Activated CD8-positive, alpha-beta memory T cell treated with anti-CD3 and anti-CD28 coated beads, Interleukin-2, amount 50 U/mL, for 48 hours (primary cell): ENCODE data around the gene PTPRH.
A peak's percentile ranks its signal among the peaks of the same experiment; 100 is the strongest.
"Not testable (repeated sequence)": the region's sequence is repeated elsewhere in the genome, so short reads cannot be mapped to it uniquely, and the experiment has no call there.

ENCODE experiments used
- DNase-seq: peaks from one replicate; pipeline ENCODE4 v3.0.0-alpha.2; 2020

Gene PTPRH

DNA sequence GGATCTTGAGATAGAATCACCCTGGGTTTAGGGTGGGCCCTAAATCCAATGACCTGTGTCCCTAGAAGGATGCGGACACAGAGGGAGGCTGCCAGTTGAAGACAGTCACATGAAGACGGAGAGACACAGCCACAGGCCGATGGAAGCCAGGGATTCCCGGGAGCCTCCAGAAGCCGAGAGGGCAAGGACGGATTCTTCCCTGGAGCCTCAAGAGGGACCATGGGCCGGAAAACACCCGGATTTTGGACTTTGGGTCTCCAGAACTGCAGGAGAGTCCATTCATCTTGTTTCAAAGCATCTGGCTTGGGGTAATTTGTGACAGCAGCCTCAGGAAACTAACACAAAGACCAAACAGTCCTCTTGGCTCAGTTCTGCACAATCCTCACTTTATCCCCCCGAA is 17.0 kb upstream of the PTPRH start:
- no peak for DNase-seq

DNA sequence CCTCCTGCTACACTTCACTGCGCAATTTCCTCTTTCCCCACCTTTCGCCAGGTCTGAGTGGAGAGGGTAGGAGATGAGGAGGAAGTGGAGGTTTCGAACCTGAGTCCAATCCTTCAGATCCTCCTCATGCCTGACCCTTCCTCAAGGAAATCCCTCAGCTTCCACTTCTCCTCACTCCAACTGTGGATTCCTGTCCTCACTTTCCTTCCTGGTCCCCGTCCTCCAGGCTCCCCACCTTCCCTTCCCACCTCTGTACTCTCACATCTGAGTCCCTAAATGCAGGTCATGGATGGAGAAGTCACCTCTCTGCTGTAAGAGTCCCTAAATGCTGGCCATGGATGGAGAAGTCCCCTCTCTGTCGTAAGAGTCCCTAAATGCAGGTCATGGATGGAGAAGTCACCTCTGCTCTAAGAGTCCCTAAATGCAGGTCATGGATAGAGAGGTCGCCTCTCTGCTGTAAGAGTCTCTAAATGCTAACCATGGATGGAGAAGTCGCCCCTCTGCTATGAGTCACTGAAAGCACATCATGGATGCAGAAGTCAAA is 16.2 kb upstream of the PTPRH start:
- no peak for DNase-seq

DNA sequence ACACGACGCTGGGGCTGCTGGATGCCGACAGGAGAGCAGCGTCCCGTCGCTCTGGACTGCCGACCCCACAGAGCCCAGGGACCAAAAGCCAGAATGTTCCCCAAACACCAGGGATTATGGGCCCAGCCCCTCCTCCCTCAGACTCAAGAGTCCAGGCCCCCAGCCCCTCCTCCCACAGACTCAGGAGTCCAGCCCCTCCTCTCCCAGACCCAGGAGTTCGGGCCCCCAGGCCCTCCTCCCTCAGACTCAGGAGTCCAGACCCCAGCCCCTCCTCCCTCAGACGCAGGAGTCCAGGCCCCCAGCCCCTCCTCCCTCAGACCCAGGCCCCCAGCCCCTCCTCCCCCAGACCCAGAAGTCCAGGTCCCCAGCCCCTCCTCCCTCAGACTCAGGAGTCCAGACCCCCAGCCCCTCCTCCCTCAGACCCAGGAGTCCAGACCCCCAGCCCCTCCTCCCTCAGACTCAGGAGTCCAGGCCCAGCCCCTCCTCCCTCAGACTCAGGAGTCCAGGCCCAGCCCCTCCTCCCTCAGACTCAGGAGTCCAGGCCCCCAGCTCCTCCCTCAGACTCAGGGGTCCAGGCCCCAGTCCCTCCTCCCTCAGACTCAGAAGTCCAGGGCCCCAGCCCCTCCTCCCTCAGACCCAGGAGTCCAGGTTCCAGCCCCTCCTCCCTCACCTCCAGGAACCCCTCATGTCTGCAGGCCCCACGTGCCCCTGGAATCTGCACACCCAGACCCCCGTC is 15.5 kb upstream of the PTPRH start:
- not testable (repeated sequence) for DNase-seq

DNA sequence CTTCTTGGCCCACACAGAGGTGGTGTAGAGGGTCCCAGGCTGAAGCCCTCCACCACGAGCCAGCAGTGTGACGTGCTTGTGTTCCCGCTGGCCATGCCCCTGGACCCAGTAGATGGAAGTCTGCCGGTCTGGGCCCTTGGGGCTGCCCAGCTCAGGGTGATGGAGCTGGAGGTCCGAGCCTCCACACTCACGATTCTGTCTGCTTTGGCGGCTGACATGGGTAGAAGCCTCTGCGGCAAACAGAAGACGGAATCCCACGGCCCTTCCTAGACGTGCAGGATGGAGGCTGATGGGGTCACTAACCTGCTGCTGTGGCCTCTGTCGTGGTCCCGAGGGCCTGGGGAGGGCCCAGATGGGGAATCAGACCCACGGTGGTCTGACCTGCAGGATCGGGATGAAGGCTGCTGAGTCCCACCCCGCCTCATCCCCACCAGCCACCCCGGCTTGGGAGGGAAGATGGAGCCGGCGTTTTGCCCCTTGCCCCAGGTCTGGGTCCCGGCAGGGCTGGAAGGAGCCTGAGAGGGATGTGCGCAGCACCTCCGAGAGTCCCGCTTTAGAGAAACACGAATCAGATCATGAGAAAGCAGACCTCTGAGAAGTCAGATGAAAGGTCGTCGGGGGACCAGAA is 14.9 kb upstream of the PTPRH start:
- no peak for DNase-seq

DNA sequence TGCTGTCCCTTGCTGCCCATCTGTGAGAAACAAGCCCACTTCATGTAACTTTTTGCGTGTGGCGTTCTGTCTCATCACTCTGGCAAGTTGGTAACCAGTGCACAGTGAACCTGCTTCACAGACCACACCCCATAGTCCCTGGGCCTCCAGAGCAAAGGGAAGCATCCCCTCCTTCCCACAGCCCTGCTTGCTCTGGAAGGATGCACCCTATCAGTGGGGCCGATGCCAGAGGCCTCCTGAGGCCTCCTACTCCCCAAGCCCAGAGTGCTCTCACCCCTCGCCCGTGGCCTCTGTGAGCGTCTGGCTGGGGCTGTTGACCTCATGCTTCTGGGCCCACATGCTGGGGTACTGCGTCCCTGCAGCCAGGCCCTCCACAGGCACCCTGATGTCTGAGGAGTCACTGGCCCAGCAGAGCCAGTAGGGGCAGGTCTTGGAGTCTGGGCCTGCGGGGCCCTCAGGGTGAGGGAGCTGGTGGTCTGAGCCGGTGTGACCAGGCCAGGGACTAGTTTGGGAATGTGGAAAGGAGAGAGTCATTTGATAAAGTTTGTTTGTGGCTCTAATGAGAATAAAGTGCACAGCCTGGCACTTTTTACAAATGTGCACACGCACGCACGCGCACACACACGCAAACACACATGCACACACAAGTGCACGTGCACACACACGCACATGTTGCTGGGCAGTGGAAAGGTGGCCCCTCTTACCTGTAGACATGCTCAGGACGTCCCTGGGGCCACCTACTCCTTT is 14.2 kb upstream of the PTPRH start:
- no peak for DNase-seq

DNA sequence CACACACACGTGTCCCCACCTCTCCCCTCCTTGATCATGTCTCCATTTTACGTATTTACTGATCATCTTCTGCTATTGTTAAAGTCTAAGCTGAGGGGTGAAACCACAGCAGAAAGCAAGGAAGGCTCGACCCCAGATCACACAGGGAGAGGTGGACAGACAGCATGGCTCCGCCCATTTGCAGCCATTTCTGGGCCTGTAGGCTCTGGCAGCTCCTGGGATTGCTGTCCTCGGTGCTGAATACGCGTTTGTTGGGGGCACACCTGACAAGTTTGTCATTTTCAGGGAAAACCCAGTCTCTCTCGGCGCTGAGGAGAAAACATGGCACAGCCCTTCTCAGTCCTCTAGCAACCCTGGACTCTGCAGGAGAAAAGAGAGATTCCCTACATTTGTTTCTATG is 11.2 kb upstream of the PTPRH start:
- DNase-seq = no peak

GRCh38 chr19:55216461-55217198 is 7.3 kb upstream of the PTPRH start:
- DNase-seq = peak; percentile 84

DNA sequence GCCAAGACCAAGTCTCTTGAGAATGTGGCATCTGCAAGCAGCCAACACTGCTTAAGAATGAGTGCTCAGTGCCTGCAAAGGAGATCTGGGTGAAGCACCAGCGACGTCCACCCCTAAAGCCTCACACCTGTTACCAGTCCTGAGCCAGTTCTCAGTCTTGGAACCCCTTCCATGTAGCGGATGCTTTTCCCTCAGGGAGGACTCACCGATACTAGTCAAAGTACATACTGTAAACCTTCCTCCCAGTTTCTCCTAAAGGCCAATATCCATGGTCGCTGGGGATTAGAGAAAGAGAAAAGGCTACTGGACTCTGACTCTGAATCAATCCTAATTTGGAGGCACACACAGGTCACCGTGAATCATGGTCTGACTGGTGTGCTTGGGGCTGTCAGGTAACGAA is 4.2 kb upstream of the PTPRH start:
- DNase-seq = no peak

- DNase-seq = peak; percentile 65
These were observed 3.1 kb upstream of the PTPRH start for GRCh38 chr19:55212447-55212846.

DNA sequence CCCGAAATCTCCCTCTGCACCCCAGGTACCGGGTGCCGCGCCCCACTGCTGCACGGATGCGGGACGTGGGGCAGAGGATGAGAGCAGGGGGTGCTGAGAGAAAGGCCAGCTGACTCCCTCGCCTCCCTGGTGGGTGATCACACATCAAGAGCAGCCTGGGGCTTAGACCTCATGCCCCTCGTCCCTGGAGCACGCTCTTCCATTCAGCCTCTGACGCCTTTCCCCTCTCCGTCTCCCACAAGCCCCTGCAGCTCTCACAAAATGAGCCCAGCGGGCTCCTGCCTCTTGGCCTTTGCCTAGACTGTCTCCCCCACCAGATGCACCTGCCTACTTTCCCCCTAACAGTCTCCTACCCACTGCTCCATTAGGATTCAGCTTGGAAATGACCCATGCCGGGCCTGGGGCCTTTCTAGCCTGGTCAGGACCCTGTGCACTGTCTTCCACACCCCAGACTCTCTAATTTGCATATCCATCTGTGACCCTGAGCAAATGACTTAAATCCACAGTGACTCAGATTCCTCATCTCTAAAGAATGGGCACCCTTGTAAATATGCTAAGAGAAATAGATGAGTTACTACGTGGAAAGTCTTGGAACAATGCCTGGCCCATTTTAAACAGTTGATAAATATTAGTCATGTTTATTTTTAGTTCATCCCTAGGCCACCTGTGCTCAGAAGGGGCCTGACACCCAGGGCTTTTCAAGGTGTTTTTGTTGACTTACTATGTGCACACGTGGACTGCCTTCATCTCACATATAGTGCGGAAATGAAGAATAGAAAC is 582 bp upstream of the PTPRH start:
- DNase-seq = no peak

DNA sequence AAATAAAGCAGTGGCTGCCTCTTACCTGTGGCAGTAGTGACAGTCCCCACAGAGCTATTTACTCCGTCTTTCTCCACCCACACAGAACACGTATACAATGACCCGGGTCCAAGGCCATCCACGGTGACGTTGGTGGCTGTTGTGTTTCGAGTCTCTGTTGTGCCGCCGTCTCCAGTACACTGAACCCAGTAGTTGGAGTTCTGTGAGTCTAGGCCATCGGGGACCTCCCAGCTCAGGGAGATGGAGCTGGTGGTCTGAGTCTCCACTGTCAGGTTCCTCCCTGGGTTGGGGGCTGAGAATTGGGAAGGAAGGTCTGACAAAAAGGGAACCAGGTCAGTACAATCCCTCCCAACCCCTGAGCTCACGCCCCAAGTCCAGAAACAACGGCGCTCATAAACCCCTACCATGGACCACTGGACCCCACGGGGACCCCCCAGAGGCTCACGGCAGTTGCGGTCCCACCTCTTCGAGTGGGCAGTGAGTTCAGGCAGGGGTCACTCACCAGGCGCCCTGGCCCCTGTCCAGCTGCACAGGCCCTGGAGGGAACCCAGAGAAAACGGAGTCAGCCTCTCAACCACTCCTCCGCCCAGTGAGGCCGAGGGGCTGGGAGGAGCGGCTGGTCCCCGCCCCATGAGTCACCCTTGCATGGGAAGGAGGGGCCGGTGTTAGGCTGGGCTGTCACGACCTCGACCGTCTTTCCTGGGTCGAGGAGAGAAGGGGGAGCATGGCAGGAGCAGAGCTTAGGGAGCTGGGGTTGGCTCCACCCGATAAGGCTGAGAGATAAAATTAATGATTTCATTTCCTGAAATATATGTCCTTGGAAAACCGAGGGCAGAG is 2.4 kb downstream of the PTPRH start:
- DNase-seq = peak; percentile 77

- not testable (repeated sequence) for DNase-seq
These were observed 7.1 kb downstream of the PTPRH start for GRCh38 chr19:55202199-55202598.

- no peak for DNase-seq
These were observed 9.6 kb downstream of the PTPRH start for GRCh38 chr19:55199620-55200204.

DNA sequence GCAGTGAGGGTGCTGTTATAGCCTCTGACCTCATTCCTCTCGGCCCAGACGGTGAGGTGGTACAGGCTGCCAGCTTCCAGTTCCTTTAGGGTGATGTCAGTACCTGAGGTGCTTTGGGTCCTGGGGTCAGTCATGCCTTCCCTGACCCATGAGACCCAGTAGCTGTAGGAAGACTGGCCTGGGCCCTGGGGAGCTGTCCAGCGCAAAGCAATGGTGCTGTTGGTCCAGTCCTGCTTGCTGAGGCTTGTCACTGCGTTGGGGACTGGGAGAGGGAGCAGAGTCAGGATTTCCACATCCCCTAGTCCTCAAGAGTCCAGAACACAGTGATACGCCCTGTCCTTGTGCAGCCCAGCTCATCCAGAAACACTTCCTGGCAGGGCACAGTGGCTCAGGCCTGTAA is 10.7 kb downstream of the PTPRH start:
- DNase-seq = no peak

DNA sequence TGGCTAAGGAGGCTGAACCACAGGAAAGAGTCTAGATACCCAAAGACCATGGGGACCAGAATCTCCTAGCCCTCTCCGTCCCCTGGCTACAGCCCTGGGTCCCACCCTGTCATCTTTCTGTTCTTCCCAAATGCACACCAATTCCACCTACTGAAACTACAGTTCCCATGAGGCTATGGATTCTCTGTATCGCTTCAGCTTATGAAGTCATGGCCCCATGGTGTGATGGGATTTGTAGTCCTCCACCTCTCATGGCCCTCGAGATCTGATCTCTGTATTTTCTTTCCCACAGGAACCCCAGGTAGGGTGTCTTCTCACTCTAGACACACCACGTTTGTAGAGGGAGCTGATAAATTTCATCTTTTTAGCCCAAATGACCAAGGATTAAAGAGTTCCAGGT is 11.8 kb downstream of the PTPRH start:
- DNase-seq = no peak

DNA sequence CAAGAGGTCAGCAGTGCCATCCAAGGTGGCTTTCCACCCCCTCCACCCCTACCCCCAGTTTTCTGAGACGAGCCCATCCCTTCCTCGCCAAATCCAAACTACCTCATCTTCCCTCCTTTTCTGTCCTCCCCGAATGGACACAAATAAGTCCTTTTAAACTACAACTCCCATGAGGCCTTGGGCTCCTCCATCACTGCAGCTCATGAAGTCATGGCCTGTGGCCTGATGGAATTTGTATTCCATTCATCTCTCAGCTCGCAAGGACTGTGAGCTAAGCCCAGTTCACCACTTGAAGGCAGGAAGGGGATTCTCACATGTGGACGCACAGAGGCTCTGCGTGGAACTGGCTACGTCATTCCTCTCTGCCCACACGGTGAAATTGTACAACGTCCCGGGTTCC is 12.5 kb downstream of the PTPRH start:
- no peak for DNase-seq

DNA sequence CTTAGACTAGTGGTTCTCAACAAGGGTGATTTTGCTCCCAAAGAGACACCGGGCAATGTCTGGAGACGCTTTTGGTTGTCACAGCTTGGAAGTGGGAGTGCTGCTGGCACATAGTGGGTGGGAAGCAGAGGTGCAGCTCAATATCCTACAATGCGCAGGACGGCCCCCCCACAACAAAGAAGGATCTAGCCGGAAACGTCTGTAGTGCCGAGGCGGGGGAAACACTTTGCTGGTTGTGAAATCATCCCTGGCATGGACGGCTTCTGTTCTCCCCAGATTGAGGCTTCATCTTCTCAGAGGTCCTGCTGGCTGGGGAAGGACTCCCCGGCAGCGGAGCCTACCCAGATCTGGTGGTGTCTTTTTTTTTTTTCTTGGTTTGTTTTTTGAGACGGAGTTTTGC is 15.8 kb downstream of the PTPRH start:
- no peak for DNase-seq

- no peak for DNase-seq
These were observed 19.9 kb downstream of the PTPRH start for GRCh38 chr19:55189403-55189835.

DNA sequence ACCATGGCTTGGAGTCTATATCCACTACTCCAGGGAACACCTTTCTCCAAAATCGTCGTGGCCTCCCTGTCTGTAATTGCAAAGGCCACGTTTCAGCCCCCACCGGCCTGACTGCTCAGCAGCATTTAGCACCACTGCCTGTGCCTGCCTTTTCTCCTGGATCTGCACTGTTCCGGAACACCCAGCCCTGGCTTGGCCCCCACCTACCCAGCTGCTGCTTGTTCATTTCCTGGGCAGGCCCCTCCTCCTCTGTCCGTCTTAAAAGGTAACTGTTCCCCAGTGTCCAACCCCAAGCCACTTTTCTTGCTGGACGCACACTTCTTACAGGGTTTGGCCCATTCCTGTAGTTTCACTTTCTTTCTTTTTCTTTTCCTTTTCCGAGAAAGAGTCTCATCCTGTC is 20.7 kb downstream of the PTPRH start:
- DNase-seq = no peak

- no peak for DNase-seq
These were observed 23.2 kb downstream of the PTPRH start for GRCh38 chr19:55186080-55186479.

- DNase-seq = no peak
These were observed 27.6 kb downstream of the PTPRH start for GRCh38 chr19:55181740-55182139.
